Dermis microvascular lymphatic vessel endothelial cell (primary cell): ENCODE measurements around the gene LAMP2. TPM values are rescaled to one million over a fixed set of nuclear protein-coding genes. Genes with fewer than 3 reads are reported as not detected.

ENCODE experiments used
- DNase-seq, 2 donors: peaks; one replicate each; pipeline versions ENCODE4 v3.0.0 to v3.0.0-alpha.2; 2010; ENCODE audit warnings: low read depth in 2 of 2
- total RNA-seq: library from RNA; depleted of rRNA; stranded (reverse); fragments of >200 nt; gene quantifications from 2 replicates; pipeline ENCODE4 v1.2.1, GENCODE V29; 2014

LAMP2 gene
- total RNA-seq, 1 donor from 2014 or later = 85.9 TPM

- no peak for DNase-seq
These were observed 11.3 kb downstream of the LAMP2 start for GRCh38 chrX:120457766-120458180.

- no peak for DNase-seq
These were observed 12.1 kb downstream of the LAMP2 start for GRCh38 chrX:120456973-120457372.

- DNase-seq = peak in 1 of 2 donors; percentile 66
These were observed 15.1 kb downstream of the LAMP2 start for GRCh38 chrX:120453985-120454384.

- DNase-seq = peak; percentile 6 to 13
These were observed 17.0 kb downstream of the LAMP2 start for GRCh38 chrX:120452131-120452530.

- no peak for DNase-seq
These were observed 18.9 kb downstream of the LAMP2 start for GRCh38 chrX:120450163-120450562.

- peak in 1 of 2 donors; percentile 32 for DNase-seq
These were observed 22.6 kb downstream of the LAMP2 start for GRCh38 chrX:120446498-120446897.

- DNase-seq = no peak
These were observed 29.2 kb downstream of the LAMP2 start for GRCh38 chrX:120439921-120440320.

GRCh38 chrX:120429776-120430540 lies 39.1 kb downstream of the LAMP2 start:
- no peak for DNase-seq

- peak in 1 of 2 donors; percentile 35 for DNase-seq
These were observed 40.8 kb downstream of the LAMP2 start for GRCh38 chrX:120428309-120428708.

- DNase-seq = no peak
These were observed 42.5 kb downstream of the LAMP2 start for GRCh38 chrX:120426599-120426998.

GRCh38 chrX:120419463-120419862 lies 49.6 kb downstream of the LAMP2 start:
- no peak for DNase-seq

GRCh38 chrX:120408168-120408567 lies 60.9 kb downstream of the LAMP2 start:
- DNase-seq = no peak

GRCh38 chrX:120406638-120407037 lies 62.5 kb downstream of the LAMP2 start:
- no peak for DNase-seq

GRCh38 chrX:120402369-120402768 lies 66.7 kb downstream of the LAMP2 start:
- DNase-seq = no peak

GRCh38 chrX:120401301-120401700 lies 67.8 kb downstream of the LAMP2 start:
- no peak for DNase-seq

GRCh38 chrX:120380699-120381098 lies 88.4 kb downstream of the LAMP2 start:
- peak in 1 of 2 donors; percentile 15 for DNase-seq

GRCh38 chrX:120379937-120380681 lies 89.0 kb downstream of the LAMP2 start:
- no peak for DNase-seq

GRCh38 chrX:120378570-120378969 lies 90.5 kb downstream of the LAMP2 start:
- no peak for DNase-seq

Other genes starting within 250 kb of the LAMP2 start
- 12.2 and 12.5 TPM in 2 replicates for gene ZBTB33, start 218.5 kb downstream of the LAMP2 start, total RNA-seq
- gene TMEM255A, start 157.8 kb downstream of the LAMP2 start, total RNA-seq = not detected in 2 replicates
- gene ATP1B4, start 107.2 kb downstream of the LAMP2 start, total RNA-seq = not detected in 2 replicates
- gene CUL4B, start 91.7 kb upstream of the LAMP2 start, total RNA-seq = 35.0 and 38.8 TPM in 2 replicates
- 23.3 and 29.1 TPM in 2 replicates for gene MCTS1, start 134.8 kb upstream of the LAMP2 start, total RNA-seq
- gene C1GALT1C1, start 160.8 kb upstream of the LAMP2 start, total RNA-seq = 48.1 and 57.7 TPM in 2 replicates